Endothelial cell (in vitro differentiated cells): ENCODE results near the gene RND3. TPM values are rescaled to one million over a fixed set of nuclear protein-coding genes. Genes with fewer than 3 reads are reported as not detected.

ENCODE experiments used
- DNase-seq: peaks from one replicate; pipeline ENCODE4 v3.0.0; 2021; ENCODE audit warnings: low spot score
- H3K27ac Mint-ChIP-seq: one replicate; pipeline ENCODE4 v1.8.0; 2021; ENCODE audit warnings: mixed read lengths, inconsistent platforms; ENCODE audit not compliant: unreplicated experiment
- H3K27me3 Mint-ChIP-seq: one replicate; pipeline ENCODE4 v1.8.0; 2021; ENCODE audit warnings: mild to moderate bottlenecking, moderate library complexity, mixed read lengths, inconsistent platforms; ENCODE audit not compliant: unreplicated experiment
- H3K36me3 Mint-ChIP-seq: one replicate; pipeline ENCODE4 v1.8.0; 2021; ENCODE audit warnings: mild to moderate bottlenecking, low read depth, mixed read lengths, inconsistent platforms; ENCODE audit not compliant: unreplicated experiment
- H3K4me1 Mint-ChIP-seq: one replicate; pipeline ENCODE4 v1.8.0; 2021; ENCODE audit warnings: mild to moderate bottlenecking, mixed read lengths, inconsistent platforms; ENCODE audit not compliant: unreplicated experiment
- H3K4me3 Mint-ChIP-seq: one replicate; pipeline ENCODE4 v1.8.0; 2021; ENCODE audit warnings: mild to moderate bottlenecking, mixed read lengths, inconsistent platforms; ENCODE audit not compliant: unreplicated experiment
- H3K9me3 Mint-ChIP-seq: one replicate; pipeline ENCODE4 v1.8.0; 2021; ENCODE audit warnings: mixed read lengths, inconsistent platforms; ENCODE audit not compliant: unreplicated experiment
- total RNA-seq: library from RNA; stranded (reverse); fragmentation: NEBNext Ultra II Directional; extraction: Animal tissue kit (Norgen Biotek cat#: 25700); gene quantifications from one replicate; pipeline ENCODE4 v1.2.1, GENCODE V29; 2021; ENCODE audit not compliant: unreplicated experiment
- TF ChIP-seq, protein P1 (sequence below): fragments of 200-600 bp; sonication (generic); IDR thresholded peaks from one replicate; pipeline ENCODE4 v1.5.0; 2021; ENCODE audit warnings: antibody characterized with exemption; ENCODE audit not compliant: unreplicated experiment

The RND3 gene
- total RNA-seq, 1 donor from 2014 or later, result 2.9 TPM

GRCh38 chr2:150421126-150421651, 66.3 kb downstream of the RND3 start:
- Mint-ChIP-seq H3K4me3 (no peak overlapping the region), H3K36me3 (no peaks in the 10 kb centered on the region), H3K27me3 (no peaks in the 10 kb centered on the region), H3K9me3 (no peaks in the 10 kb centered on the region), H3K4me1 (no peaks in the 10 kb centered on the region), H3K27ac (no peak overlapping the region)
- no peak for DNase-seq
- TF ChIP-seq, protein P1, sequence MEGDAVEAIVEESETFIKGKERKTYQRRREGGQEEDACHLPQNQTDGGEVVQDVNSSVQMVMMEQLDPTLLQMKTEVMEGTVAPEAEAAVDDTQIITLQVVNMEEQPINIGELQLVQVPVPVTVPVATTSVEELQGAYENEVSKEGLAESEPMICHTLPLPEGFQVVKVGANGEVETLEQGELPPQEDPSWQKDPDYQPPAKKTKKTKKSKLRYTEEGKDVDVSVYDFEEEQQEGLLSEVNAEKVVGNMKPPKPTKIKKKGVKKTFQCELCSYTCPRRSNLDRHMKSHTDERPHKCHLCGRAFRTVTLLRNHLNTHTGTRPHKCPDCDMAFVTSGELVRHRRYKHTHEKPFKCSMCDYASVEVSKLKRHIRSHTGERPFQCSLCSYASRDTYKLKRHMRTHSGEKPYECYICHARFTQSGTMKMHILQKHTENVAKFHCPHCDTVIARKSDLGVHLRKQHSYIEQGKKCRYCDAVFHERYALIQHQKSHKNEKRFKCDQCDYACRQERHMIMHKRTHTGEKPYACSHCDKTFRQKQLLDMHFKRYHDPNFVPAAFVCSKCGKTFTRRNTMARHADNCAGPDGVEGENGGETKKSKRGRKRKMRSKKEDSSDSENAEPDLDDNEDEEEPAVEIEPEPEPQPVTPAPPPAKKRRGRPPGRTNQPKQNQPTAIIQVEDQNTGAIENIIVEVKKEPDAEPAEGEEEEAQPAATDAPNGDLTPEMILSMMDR, result no peak

- Mint-ChIP-seq H3K9me3 (no peaks in the 10 kb centered on the region), H3K27me3 (no peaks in the 10 kb centered on the region), H3K36me3 (no peaks in the 10 kb centered on the region), H3K4me3 (no peak overlapping the region), H3K27ac (no peak overlapping the region), H3K4me1 (no peaks in the 10 kb centered on the region)
- DNase-seq, result no peak
- TF ChIP-seq, protein P1, result no peak
Measured at GRCh38 chr2:150418916-150419315, 68.6 kb downstream of the RND3 start.
